Natural killer cell (primary cell): Measurements from ENCODE around the gene IVD. TPM values are rescaled to one million over a fixed set of nuclear protein-coding genes. Genes with fewer than 3 reads are reported as not detected.
A peak's percentile ranks its signal among the peaks of the same experiment; 100 is the strongest.

Source experiments
- ATAC-seq, 3 donors: fragments of 150-1000 bp in 2 of 3; fragments of 200-7000 bp in 1 of 3; cut with Tn5 transposase; 1 replicate in 1 of 3; 2 replicates in 2 of 3; pipeline ENCODE4 v1.10.0; 2021; ENCODE audit warnings: mild to moderate bottlenecking in 2 of 3, moderate library complexity in 2 of 3
- DNase-seq, 2 donors: peaks; one replicate each; pipeline versions ENCODE4 v3.0.0 to v3.0.0-alpha.2; 2013 to 2021; ENCODE audit warnings: mixed read lengths in 1 of 2
- H3K27ac ChIP-seq: one replicate; pipeline ENCODE4 v1.5.1; 2013; ENCODE audit warnings: mild to moderate bottlenecking, low read length
- H3K27me3 ChIP-seq: one replicate; pipeline ENCODE4 v1.6.1; 2013; ENCODE audit warnings: low read length; ENCODE audit not compliant: control insufficient read depth, insufficient read depth
- H3K36me3 ChIP-seq: one replicate; pipeline ENCODE4 v1.6.1; 2013; ENCODE audit warnings: low read length; ENCODE audit not compliant: control insufficient read depth, insufficient read depth
- H3K4me1 ChIP-seq: one replicate; pipeline ENCODE4 v1.6.1; 2013; ENCODE audit warnings: low read length; ENCODE audit not compliant: control insufficient read depth, insufficient read depth
- H3K4me3 ChIP-seq: one replicate; pipeline ENCODE4 v1.5.1; 2013; ENCODE audit warnings: low read length
- H3K9me3 ChIP-seq: one replicate; pipeline ENCODE4 v1.6.1; 2013; ENCODE audit warnings: low read length; ENCODE audit not compliant: control insufficient read depth, insufficient read depth
- H3K27ac Mint-ChIP-seq, 2 donors: one replicate each; pipeline ENCODE4 v1.8.0; 2022; ENCODE audit warnings: mild to moderate bottlenecking in 2 of 2, mixed read lengths in 2 of 2, moderate library complexity in 1 of 2
- H3K27me3 Mint-ChIP-seq, 2 donors: one replicate each; pipeline ENCODE4 v1.8.0; 2022; ENCODE audit warnings: low read depth in 2 of 2, mixed read lengths in 2 of 2
- H3K36me3 Mint-ChIP-seq: one replicate; pipeline ENCODE4 v1.8.0; 2022; ENCODE audit warnings: mixed read lengths
- H3K4me1 Mint-ChIP-seq, 2 donors: one replicate each; pipeline ENCODE4 v1.8.0; 2022; ENCODE audit warnings: mixed read lengths in 2 of 2
- H3K4me3 Mint-ChIP-seq: one replicate; pipeline ENCODE4 v1.8.0; 2022; ENCODE audit warnings: mild to moderate bottlenecking, moderate library complexity, mixed read lengths
- H3K9me3 Mint-ChIP-seq, 2 donors: one replicate each; pipeline ENCODE4 v1.8.0; 2022; ENCODE audit warnings: mixed read lengths in 2 of 2
- WGBS: methylation state at CpG from one replicate; pipeline ENCODE4 v1.1.7; 2013; ENCODE audit warnings: missing lambda C conversion rate; ENCODE audit not compliant: insufficient coverage; 5-methylcytosine and 5-hydroxymethylcytosine counted together
- intact Hi-C: fragments of 100-400 bp; cut with micrococcal nuclease; formaldehyde crosslinking; loops from one replicate; pipeline ENCODE4 v1.14.2; 2022
- total RNA-seq, 4 donors: library from RNA; stranded (reverse); fragments of 120-200 nt in 1 of 4; gene quantifications; one replicate each; pipeline versions ENCODE4 v1.2.3 to v1.2.4, GENCODE V29; 2013 to 2022
- TF ChIP-seq, protein P1 (sequence below): fragments of 200-600 bp; IDR thresholded peaks from one replicate; pipeline ENCODE4 v1.8.0; 2022; ENCODE audit warnings: antibody characterized with exemption

The IVD gene
- total RNA-seq: 10 to 100 TPM; 56.2 to 76.8 (median 67.3) TPM
- 39.5 TPM for total RNA-seq (2013)

DNA sequence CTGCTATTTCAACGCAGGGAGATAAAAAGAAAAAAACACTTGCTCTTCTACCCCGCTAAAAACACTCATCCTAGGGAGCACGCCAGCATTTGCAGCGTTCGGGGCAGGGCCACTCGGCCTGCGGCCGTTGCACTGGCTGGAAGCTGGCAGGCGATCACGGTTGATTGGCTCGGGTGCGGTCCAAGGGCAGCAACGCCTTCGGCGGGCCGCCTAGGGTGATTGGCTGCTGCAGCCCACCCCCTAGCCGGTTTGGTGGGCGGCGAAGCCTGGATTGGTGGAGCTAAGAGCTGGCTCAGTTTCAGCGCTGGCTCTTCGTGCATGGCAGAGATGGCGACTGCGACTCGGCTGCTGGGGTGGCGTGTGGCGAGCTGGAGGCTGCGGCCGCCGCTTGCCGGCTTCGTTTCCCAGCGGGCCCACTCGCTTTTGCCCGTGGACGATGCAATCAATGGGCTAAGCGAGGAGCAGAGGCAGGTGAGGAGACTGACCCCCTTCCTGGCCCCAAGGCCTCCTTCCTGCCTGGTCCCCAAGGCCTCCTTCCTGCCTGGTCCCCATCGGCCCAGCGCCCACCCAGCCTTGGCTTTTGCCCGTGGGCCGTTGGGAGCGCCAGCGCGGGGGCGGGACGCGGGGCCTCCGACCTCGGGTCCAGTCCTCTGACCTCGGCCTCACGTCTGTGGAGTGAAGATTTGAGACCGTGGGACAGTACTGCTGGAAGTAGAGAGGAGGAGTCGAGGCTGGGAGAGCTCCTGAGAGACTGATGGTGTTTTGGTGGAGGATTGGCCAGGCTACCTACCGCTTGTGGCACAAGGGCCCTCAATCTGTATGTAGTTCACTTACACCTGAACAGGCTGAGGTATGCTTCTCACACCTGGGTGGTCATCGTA lies at the start of gene IVD:
IVD (plus strand) TSS at position 295 of the 881 bp plus-strand sequence; CDS start at position 328, 33 bp downstream.
- no peaks in the 10 kb centered on the region for H3K27me3 ChIP-seq
- intact Hi-C loops: loop anchor here (1.0 kb wide), 3 partner anchors 22 to 48 kb away; no protein-coding TSS in a partner anchor
- WGBS: 1% methylated on average over 54 of the region's 54 CpGs
- H3K9me3 Mint-ChIP-seq: no peaks in the 10 kb centered on the region
- H3K4me3 Mint-ChIP-seq: peak within 1 kb of the TSS; percentile 93
- peak within 1 kb of the TSS; percentile 73 for H3K4me3 ChIP-seq
- H3K4me1 Mint-ChIP-seq: peaks cover 27 to 28% of the 10 kb centered on the region in 2 donors
- H3K36me3 ChIP-seq: peaks cover 14% of the 10 kb centered on the region
- no peaks in the 10 kb centered on the region for H3K27me3 Mint-ChIP-seq
- peak within 1 kb of the TSS; percentile 73 to 87 for H3K27ac Mint-ChIP-seq
- DNase-seq (peak; percentile 85 to 93), ATAC-seq (peak; percentile 99 to 100 (median 99))
- H3K27ac ChIP-seq: peak within 1 kb of the TSS; percentile 54
- H3K9me3 ChIP-seq: no peaks in the 10 kb centered on the region
- TF ChIP-seq, protein P1, sequence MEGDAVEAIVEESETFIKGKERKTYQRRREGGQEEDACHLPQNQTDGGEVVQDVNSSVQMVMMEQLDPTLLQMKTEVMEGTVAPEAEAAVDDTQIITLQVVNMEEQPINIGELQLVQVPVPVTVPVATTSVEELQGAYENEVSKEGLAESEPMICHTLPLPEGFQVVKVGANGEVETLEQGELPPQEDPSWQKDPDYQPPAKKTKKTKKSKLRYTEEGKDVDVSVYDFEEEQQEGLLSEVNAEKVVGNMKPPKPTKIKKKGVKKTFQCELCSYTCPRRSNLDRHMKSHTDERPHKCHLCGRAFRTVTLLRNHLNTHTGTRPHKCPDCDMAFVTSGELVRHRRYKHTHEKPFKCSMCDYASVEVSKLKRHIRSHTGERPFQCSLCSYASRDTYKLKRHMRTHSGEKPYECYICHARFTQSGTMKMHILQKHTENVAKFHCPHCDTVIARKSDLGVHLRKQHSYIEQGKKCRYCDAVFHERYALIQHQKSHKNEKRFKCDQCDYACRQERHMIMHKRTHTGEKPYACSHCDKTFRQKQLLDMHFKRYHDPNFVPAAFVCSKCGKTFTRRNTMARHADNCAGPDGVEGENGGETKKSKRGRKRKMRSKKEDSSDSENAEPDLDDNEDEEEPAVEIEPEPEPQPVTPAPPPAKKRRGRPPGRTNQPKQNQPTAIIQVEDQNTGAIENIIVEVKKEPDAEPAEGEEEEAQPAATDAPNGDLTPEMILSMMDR: no peak
- peaks cover 2% of the 10 kb centered on the region for H3K36me3 Mint-ChIP-seq
- H3K4me1 ChIP-seq: peaks cover 20% of the 10 kb centered on the region

DNA sequence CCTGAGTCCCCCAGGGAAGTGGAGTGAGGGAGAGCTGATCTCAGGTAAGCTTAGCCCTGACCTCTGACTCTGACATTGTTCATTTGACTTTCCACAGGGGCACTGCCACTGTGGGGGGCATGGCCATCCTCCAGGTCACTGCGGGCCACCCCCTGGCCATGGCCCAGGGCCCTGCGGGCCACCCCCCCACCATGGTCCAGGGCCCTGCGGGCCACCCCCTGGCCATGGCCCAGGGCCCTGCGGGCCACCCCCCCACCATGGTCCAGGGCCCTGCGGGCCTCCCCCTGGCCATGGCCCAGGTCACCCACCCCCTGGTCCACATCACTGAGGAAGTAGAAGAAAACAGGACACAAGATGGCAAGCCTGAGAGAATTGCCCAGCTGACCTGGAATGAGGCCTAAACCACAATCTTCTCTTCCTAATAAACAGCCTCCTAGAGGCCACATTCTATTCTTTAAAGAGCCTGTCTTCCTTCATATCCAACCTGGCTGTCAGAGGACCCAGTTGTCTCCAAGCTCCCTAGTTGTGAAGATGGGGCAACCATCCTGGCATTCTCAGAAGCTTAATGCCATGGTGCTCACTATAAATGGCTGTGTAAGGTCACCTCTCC lies 49.5 kb upstream of the IVD start:
- no peak overlapping the region for H3K27ac Mint-ChIP-seq
- Histone ChIP-seq H3K27me3 (no peaks in the 10 kb centered on the region), H3K4me3 (no peak overlapping the region), H3K36me3 (no peaks in the 10 kb centered on the region), H3K9me3 (no peaks in the 10 kb centered on the region), H3K4me1 (peaks cover 18% of the 10 kb centered on the region), H3K27ac (no peak overlapping the region)
- intact Hi-C loops: no loop called here
- H3K9me3 Mint-ChIP-seq: no peaks in the 10 kb centered on the region
- TF ChIP-seq, protein P1: no peak
- H3K36me3 Mint-ChIP-seq: no peaks in the 10 kb centered on the region
- H3K4me3 Mint-ChIP-seq: no peak overlapping the region
- no peak for DNase-seq
- peaks cover 0 to 9% of the 10 kb centered on the region in 2 donors for H3K27me3 Mint-ChIP-seq
- 70% methylated on average over 4 of the region's 5 CpGs for WGBS
- no peak for ATAC-seq
- peaks cover 11 to 21% of the 10 kb centered on the region in 2 donors for H3K4me1 Mint-ChIP-seq

DNA sequence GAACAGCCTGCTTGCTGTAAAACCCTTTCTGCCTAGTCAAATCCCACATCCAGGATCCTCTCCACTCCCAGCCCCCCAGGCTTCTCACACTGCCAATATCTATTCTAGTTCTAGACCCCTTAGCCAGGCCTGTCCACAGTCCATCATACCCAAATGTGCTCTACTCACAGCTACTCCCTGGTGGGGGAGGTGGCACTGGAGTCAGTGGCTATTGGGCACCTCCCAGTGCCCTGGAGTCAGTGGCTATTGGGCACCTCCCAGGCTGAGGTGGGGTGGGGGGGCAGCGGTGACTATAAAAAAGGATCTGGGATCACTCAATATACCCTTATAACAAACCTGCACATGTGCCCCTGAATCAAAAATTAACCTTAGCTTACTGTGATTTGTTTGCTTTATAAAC lies 48.3 kb upstream of the IVD start:
- DNase-seq (no peak), ATAC-seq (no peak)

More for the DNA sequence above, 48.3 kb upstream of the IVD start:
- Mint-ChIP-seq H3K36me3 (no peaks in the 10 kb centered on the region), H3K9me3 (no peaks in the 10 kb centered on the region), H3K27ac (no peak overlapping the region), H3K4me1 (peaks cover 11 to 21% of the 10 kb centered on the region in 2 donors), H3K27me3 (peaks cover 0 to 9% of the 10 kb centered on the region in 2 donors), H3K4me3 (peak overlapping the region; percentile 82)
- Histone ChIP-seq H3K4me1 (peaks cover 18% of the 10 kb centered on the region), H3K9me3 (no peaks in the 10 kb centered on the region), H3K36me3 (no peaks in the 10 kb centered on the region), H3K27me3 (no peaks in the 10 kb centered on the region), H3K4me3 (no peak overlapping the region), H3K27ac (no peak overlapping the region)
- WGBS: no CpG with 5 or more reads among the region's 1 CpG
- TF ChIP-seq, protein P1: no peak
- intact Hi-C loops: loop anchor here (1.0 kb wide), 1 partner anchor 48 kb away; the partner anchor contains the start of gene IVD
